HepG2 (cell line): ENCODE measurements around the gene TAF1B. TPM values are rescaled to one million over a fixed set of nuclear protein-coding genes. Genes with fewer than 3 reads are reported as not detected.

Source experiments
- ATAC-seq: fragments of 200-7000 bp; cut with Tn5 transposase; 3 replicates; pipeline ENCODE4 v1.9.1; 2020; ENCODE audit warnings: mild to moderate bottlenecking, moderate library complexity
- BruUV-seq: library from RNA; stranded (reverse); fragments of 400-500 nt; replicated peaks from 2 replicates; lab custom pipeline; 2021; lab: Mats Ljungman, UMichigan
- CTCF ChIA-PET: fragments of 300-600 bp; formaldehyde crosslinking; extraction: SDS; loops from one replicate; lab custom pipeline; 2021; ENCODE audit warnings: low total read pairs, inconsistent platforms, low intra/inter-chr PET ratio; lab: Yijun Ruan, JAX
- POLR2A ChIA-PET: fragments of 350-600 bp; sonication (Branson Sonifier 250); formaldehyde crosslinking; loops from one replicate; lab custom pipeline; 2020; ENCODE audit warnings: antibody characterized with exemption, inconsistent platforms; lab: Yijun Ruan, JAX
- DNase-seq: peaks from one replicate; pipeline ENCODE4 v3.0.0-alpha.2; 2015; ENCODE audit warnings: low spot score
- FAIRE-seq: peaks from 3 replicates; lab custom pipeline; 2011; peaks lifted over from hg19 to GRCh38; lab: Jason Lieb, UNC
- H2AFZ ChIP-seq: one replicate; pipeline ENCODE4 v1.6.1; 2011; ENCODE audit warnings: low read length, inconsistent platforms
- H3K27ac ChIP-seq: fragments of 300-600 bp; 3 replicates; pipeline ENCODE4 v1.8.0; 2011; ENCODE audit warnings: mixed run types, mild to moderate bottlenecking, mixed read lengths, low read length, inconsistent platforms; ENCODE audit not compliant: insufficient read depth; ENCODE audit errors: extremely low read length
- H3K27me3 ChIP-seq, 2 experiments: fragments of 200-600 bp in 1 of 2; 2 replicates in 1 of 2; 3 replicates in 1 of 2; pipeline versions ENCODE4 v1.6.0 to v1.8.0; 2011; ENCODE audit warnings: low read length in 2 of 2, mild to moderate bottlenecking in 2 of 2, moderate library complexity in 2 of 2, inconsistent platforms in 1 of 2; ENCODE audit not compliant: insufficient read depth in 2 of 2, control insufficient read depth in 1 of 2
- H3K36me3 ChIP-seq, 2 experiments: fragments of 200-600 bp in 1 of 2; replicated peaks in 1 of 2; 2 replicates in 1 of 2; 3 replicates in 1 of 2; pipeline versions ENCODE4 v1.5.1 to v1.8.0; 2011; ENCODE audit warnings: low read length in 2 of 2, inconsistent platforms in 1 of 2; ENCODE audit not compliant: insufficient read depth in 2 of 2, control insufficient read depth in 1 of 2
- H3K4me1 ChIP-seq: 2 replicates; pipeline ENCODE4 v1.5.1; 2012; ENCODE audit warnings: low read length, inconsistent platforms; ENCODE audit not compliant: insufficient read depth
- H3K4me2 ChIP-seq: 2 replicates; pipeline ENCODE4 v1.6.0; 2011; ENCODE audit warnings: low read depth, low read length, inconsistent platforms
- H3K4me3 ChIP-seq, 3 experiments: fragments of 200-600 bp in 1 of 3; sonication (generic), shearing (Covaris generic) in 1 of 3; replicated peaks in 1 of 3; 2 replicates each; pipeline ENCODE4 v1.5.1; 2011 to 2016; ENCODE audit warnings: low read length in 3 of 3, inconsistent platforms in 2 of 3, low read depth in 2 of 3, mild to moderate bottlenecking in 2 of 3, control low read depth in 1 of 3, mixed read lengths in 1 of 3; ENCODE audit not compliant: insufficient read depth in 1 of 3
- H3K79me2 ChIP-seq: one replicate; pipeline ENCODE4 v1.6.1; 2011; ENCODE audit warnings: low read length, inconsistent platforms; ENCODE audit not compliant: insufficient read depth
- H3K9ac ChIP-seq: 2 replicates; pipeline ENCODE4 v1.6.0; 2011; ENCODE audit warnings: mild to moderate bottlenecking, low read depth, low read length, inconsistent platforms; ENCODE audit not compliant: insufficient read depth
- H3K9me3 ChIP-seq: 2 replicates; pipeline ENCODE4 v1.5.1; 2012; ENCODE audit warnings: mild to moderate bottlenecking, low read length
- H4K20me1 ChIP-seq: 2 replicates; pipeline ENCODE4 v1.6.0; 2011; ENCODE audit warnings: inconsistent platforms, mild to moderate bottlenecking, low read length, moderate library complexity; ENCODE audit not compliant: insufficient read depth
- DR1 ChIP-seq: sonication (generic); formaldehyde crosslinking; IDR thresholded peaks from 2 replicates; pipeline ENCODE4 v1.8.0; 2021; ENCODE audit warnings: mild to moderate bottlenecking, missing genetic modification reagents, inconsistent platforms
- FLYWCH1 ChIP-seq: sonication (generic); formaldehyde crosslinking; IDR thresholded peaks from 2 replicates; pipeline ENCODE4 v1.8.1; 2023; ENCODE audit warnings: mild to moderate bottlenecking, missing genetic modification reagents
- MAZ ChIP-seq, 2 experiments: sonication (generic) in 1 of 2; formaldehyde crosslinking in 1 of 2; IDR thresholded peaks; 2 replicates each; pipeline versions ENCODE4 v1.5.0 to v1.6.1; 2012 to 2020; ENCODE audit warnings: low read depth in 2 of 2, mild to moderate bottlenecking in 2 of 2, borderline replicate concordance in 1 of 2, improper control_type of control experiment in 1 of 2, low read length in 1 of 2, missing genetic modification reagents in 1 of 2, moderate library complexity in 1 of 2
- NPAS2 ChIP-seq: sonication (generic); formaldehyde crosslinking; IDR thresholded peaks from 2 replicates; pipeline ENCODE4 v1.8.0; 2022; ENCODE audit warnings: mild to moderate bottlenecking, missing genetic modification reagents, borderline replicate concordance
- ZNF251 ChIP-seq: sonication (generic); formaldehyde crosslinking; IDR thresholded peaks from 2 replicates; pipeline ENCODE4 v1.9.0; 2021; ENCODE audit warnings: mild to moderate bottlenecking, missing genetic modification reagents
- ZNF512B ChIP-seq: sonication (generic); formaldehyde crosslinking; IDR thresholded peaks from 2 replicates; pipeline ENCODE4 v1.5.1; 2020; ENCODE audit warnings: missing genetic modification reagents, mild to moderate bottlenecking, borderline replicate concordance
- ZNF589 ChIP-seq: sonication (generic); formaldehyde crosslinking; conservative IDR thresholded peaks from 2 replicates; pipeline ENCODE4 v1.8.0; 2022; ENCODE audit warnings: mild to moderate bottlenecking, moderate library complexity, missing genetic modification reagents
- WGBS: methylation state at CpG from one replicate; pipeline ENCODE4 v1.1.6; 2017; ENCODE audit warnings: low lambda C conversion rate; 5-methylcytosine and 5-hydroxymethylcytosine counted together
- in situ Hi-C: cut with HindIII; loops from 2 replicates; pipeline ENCODE4 v1.10.0; 2017; ENCODE audit warnings: low pct_unique_long_range_greater_than_20kb; ENCODE audit not compliant: extremely low pct_ligation_motif_present
- intact Hi-C: fragments of 100-400 bp; cut with micrococcal nuclease; formaldehyde crosslinking; loops from one replicate; pipeline ENCODE4 v1.10.0; 2022; ENCODE audit not compliant: unreplicated experiment
- polyA plus RNA-seq, 8 experiments: library from polyadenylated mRNA; depleted of rRNA in 3 of 8; stranded (reverse) in 7 of 8; unstranded in 1 of 8; fragments of >200 nt; fragmentation: Illumina TruSeq in 4 of 8; extraction: Trizol in 4 of 8; gene quantifications; 2 replicates each; pipeline versions ENCODE4 v1.2.1 to v1.2.3, GENCODE V29; 2011 to 2016; ENCODE audit warnings: low read depth in 4 of 8, missing spikeins in 1 of 8, mixed read lengths in 1 of 8; ENCODE audit not compliant: insufficient read depth in 1 of 8
- total RNA-seq, 5 experiments: library from RNA; depleted of rRNA; stranded (reverse); fragments of >200 nt; fragmentation: Illumina TruSeq; extraction: Trizol; gene quantifications; 2 replicates each; pipeline ENCODE4 v1.2.3, GENCODE V29; 2016; ENCODE audit warnings: low read depth in 1 of 5
- TF ChIP-seq, protein P1 (sequence below): IDR thresholded peaks from 2 replicates; pipeline ENCODE4 v1.6.1; 2016; ENCODE audit warnings: mild to moderate bottlenecking
- TF ChIP-seq, protein P2 (sequence below): IDR thresholded peaks from 2 replicates; pipeline ENCODE4 v1.4.0; 2020; ENCODE audit warnings: mild to moderate bottlenecking, missing genetic modification reagents

Gene TAF1B
- total and polyA plus RNA-seq, 2 of the 13 experiments (the other 11 are each of a cell fraction or from before 2014, with no cell fraction given): 13.3 to 27.7 TPM

GRCh38 chr2:9910699-9911098 lies 67.4 kb downstream of the TAF1B start:
- Histone ChIP-seq H3K4me2 (no peak overlapping the region), H2AFZ (no peak overlapping the region), H3K79me2 (no peaks in the 10 kb centered on the region), H3K27ac (no peak overlapping the region), H3K9ac (no peak overlapping the region), H3K27me3 (no peaks in the 10 kb centered on the region)
- in situ Hi-C loops: no loop called here
- POLR2A ChIA-PET: no interaction called here
- BruUV-seq: no TSS peak
- FAIRE-seq (no peak), ATAC-seq (no peak)
- WGBS: 92% methylated on average over 4 of the region's 4 CpGs
- intact Hi-C loops: no loop called here
- TF ChIP-seq NPAS2 (no peak), FLYWCH1 (CRISPR knock-in tag) (no peak)
- TF ChIP-seq, all 625 proteins: peak for 0
- Histone ChIP-seq H3K9me3 (no peaks in the 10 kb centered on the region), H3K4me1 (peaks cover 21% of the 10 kb centered on the region), H3K4me3 (no peak overlapping the region), H3K36me3 (peaks cover 3 to 30% of the 10 kb centered on the region in 2 experiments; a peak in 4 of 5 replicates), H4K20me1 (no peaks in the 10 kb centered on the region)
- DNase-seq: no peak
- CTCF ChIA-PET: no interaction called here

DNA sequence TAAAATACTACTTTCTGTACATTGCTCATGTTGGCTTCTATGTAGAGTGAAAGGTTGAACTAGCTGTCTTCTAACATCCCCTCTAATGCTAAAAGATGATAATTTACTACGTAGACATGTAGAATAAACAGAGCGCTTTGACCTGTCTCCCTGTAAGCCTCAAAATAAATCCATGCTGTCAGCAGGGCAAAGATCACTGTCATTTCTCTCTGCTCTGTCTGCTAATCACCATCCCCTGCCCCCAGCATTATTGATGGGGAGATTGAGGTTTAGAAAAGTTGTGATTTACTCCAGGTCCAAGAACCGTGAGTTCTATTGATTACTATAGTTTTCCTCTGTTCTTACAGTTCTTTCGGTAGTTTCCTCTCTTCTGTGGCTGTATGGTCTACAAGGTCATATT lies 69.2 kb downstream of the TAF1B start:
- H3K27ac ChIP-seq: no peak overlapping the region
- ChIA-PET CTCF (no interaction called here), POLR2A (no interaction called here)
- no peaks in the 10 kb centered on the region for H3K9me3 ChIP-seq
- no peaks in the 10 kb centered on the region for H3K27me3 ChIP-seq
- no peak overlapping the region for H3K9ac ChIP-seq
- in situ Hi-C loops (no loop called here), intact Hi-C loops (no loop called here)
- H3K4me1 ChIP-seq: peaks cover 21% of the 10 kb centered on the region
- H3K36me3 ChIP-seq: peaks cover 3 to 29% of the 10 kb centered on the region in 2 experiments; a peak in 4 of 5 replicates
- BruUV-seq: no TSS peak
- ATAC-seq (peak; percentile 79), DNase-seq (no peak), FAIRE-seq (no peak)
- H4K20me1 ChIP-seq: no peaks in the 10 kb centered on the region
- H3K79me2 ChIP-seq: no peaks in the 10 kb centered on the region
- no peak overlapping the region for H2AFZ ChIP-seq
- no peak overlapping the region for H3K4me3 ChIP-seq
- no peak overlapping the region for H3K4me2 ChIP-seq
- WGBS: 75% methylated on average over 4 of the region's 4 CpGs
- TF ChIP-seq ZNF251 (CRISPR knock-in tag) (no peak), ZNF589 (CRISPR knock-in tag) (no peak), MAZ (IDR thresholded peaks at IDR 0.05; ENCODE audit: borderline replicate concordance, low read depth, low read length) (no peak), MAZ (CRISPR knock-in tag; IDR thresholded peaks at IDR 0.05; ENCODE audit: low read depth) (no peak), ZNF512B (CRISPR knock-in tag) (no peak), DR1 (CRISPR knock-in tag) (no peak)
- TF ChIP-seq, protein P1, sequence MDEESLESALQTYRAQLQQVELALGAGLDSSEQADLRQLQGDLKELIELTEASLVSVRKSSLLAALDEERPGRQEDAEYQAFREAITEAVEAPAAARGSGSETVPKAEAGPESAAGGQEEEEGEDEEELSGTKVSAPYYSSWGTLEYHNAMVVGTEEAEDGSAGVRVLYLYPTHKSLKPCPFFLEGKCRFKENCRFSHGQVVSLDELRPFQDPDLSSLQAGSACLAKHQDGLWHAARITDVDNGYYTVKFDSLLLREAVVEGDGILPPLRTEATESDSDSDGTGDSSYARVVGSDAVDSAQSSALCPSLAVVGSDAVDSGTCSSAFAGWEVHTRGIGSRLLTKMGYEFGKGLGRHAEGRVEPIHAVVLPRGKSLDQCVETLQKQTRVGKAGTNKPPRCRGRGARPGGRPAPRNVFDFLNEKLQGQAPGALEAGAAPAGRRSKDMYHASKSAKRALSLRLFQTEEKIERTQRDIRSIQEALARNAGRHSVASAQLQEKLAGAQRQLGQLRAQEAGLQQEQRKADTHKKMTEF (CRISPR knock-in tag): no peak
- TF ChIP-seq, protein P2, sequence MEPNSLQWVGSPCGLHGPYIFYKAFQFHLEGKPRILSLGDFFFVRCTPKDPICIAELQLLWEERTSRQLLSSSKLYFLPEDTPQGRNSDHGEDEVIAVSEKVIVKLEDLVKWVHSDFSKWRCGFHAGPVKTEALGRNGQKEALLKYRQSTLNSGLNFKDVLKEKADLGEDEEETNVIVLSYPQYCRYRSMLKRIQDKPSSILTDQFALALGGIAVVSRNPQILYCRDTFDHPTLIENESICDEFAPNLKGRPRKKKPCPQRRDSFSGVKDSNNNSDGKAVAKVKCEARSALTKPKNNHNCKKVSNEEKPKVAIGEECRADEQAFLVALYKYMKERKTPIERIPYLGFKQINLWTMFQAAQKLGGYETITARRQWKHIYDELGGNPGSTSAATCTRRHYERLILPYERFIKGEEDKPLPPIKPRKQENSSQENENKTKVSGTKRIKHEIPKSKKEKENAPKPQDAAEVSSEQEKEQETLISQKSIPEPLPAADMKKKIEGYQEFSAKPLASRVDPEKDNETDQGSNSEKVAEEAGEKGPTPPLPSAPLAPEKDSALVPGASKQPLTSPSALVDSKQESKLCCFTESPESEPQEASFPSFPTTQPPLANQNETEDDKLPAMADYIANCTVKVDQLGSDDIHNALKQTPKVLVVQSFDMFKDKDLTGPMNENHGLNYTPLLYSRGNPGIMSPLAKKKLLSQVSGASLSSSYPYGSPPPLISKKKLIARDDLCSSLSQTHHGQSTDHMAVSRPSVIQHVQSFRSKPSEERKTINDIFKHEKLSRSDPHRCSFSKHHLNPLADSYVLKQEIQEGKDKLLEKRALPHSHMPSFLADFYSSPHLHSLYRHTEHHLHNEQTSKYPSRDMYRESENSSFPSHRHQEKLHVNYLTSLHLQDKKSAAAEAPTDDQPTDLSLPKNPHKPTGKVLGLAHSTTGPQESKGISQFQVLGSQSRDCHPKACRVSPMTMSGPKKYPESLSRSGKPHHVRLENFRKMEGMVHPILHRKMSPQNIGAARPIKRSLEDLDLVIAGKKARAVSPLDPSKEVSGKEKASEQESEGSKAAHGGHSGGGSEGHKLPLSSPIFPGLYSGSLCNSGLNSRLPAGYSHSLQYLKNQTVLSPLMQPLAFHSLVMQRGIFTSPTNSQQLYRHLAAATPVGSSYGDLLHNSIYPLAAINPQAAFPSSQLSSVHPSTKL (CRISPR knock-in tag): peak; percentile 45; the same call in 1 of the 2 replicates
